ENCODE measurements around the gene SLC27A3.

DNA sequence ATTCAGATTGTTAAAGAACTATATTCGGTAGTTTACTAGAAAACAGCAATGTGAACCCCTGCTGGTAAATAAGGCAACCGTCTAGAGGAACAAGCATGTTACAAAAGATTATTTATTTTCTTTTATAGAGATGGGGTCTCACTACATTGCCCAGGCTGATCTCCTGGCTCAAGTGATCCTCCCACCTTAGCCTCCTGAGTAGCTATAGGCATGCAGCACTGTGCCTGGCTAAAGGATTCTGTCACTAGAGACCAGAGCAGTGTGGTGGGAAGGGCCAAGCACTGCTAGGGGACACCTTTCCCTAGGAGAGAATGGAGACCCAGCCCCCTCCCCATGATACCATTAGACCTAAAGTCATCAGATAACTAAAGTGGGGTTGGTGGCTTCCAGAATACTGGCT, 28.9 kb downstream of the SLC27A3 start:
- TF ChIP-seq, protein P1, sequence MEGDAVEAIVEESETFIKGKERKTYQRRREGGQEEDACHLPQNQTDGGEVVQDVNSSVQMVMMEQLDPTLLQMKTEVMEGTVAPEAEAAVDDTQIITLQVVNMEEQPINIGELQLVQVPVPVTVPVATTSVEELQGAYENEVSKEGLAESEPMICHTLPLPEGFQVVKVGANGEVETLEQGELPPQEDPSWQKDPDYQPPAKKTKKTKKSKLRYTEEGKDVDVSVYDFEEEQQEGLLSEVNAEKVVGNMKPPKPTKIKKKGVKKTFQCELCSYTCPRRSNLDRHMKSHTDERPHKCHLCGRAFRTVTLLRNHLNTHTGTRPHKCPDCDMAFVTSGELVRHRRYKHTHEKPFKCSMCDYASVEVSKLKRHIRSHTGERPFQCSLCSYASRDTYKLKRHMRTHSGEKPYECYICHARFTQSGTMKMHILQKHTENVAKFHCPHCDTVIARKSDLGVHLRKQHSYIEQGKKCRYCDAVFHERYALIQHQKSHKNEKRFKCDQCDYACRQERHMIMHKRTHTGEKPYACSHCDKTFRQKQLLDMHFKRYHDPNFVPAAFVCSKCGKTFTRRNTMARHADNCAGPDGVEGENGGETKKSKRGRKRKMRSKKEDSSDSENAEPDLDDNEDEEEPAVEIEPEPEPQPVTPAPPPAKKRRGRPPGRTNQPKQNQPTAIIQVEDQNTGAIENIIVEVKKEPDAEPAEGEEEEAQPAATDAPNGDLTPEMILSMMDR (IDR thresholded peaks at IDR 0.05; ENCODE audit: poor library complexity, severe bottlenecking), result no peak
- TF ChIP-seq EP300 (conservative IDR thresholded peaks at IDR 0.05; ENCODE audit: poor library complexity, severe bottlenecking) (no peak), EZH2 (IDR thresholded peaks at IDR 0.05; ENCODE audit: borderline replicate concordance, insufficient read depth, low read length, poor library complexity, severe bottlenecking) (no peak), POLR2AphosphoS5 (IDR thresholded peaks at IDR 0.05) (no peak), RAD21 (conservative IDR thresholded peaks at IDR 0.05) (no peak), TAF1 (IDR thresholded peaks at IDR 0.05; ENCODE audit: low read depth) (no peak)
- TF ChIP-seq, protein P2, sequence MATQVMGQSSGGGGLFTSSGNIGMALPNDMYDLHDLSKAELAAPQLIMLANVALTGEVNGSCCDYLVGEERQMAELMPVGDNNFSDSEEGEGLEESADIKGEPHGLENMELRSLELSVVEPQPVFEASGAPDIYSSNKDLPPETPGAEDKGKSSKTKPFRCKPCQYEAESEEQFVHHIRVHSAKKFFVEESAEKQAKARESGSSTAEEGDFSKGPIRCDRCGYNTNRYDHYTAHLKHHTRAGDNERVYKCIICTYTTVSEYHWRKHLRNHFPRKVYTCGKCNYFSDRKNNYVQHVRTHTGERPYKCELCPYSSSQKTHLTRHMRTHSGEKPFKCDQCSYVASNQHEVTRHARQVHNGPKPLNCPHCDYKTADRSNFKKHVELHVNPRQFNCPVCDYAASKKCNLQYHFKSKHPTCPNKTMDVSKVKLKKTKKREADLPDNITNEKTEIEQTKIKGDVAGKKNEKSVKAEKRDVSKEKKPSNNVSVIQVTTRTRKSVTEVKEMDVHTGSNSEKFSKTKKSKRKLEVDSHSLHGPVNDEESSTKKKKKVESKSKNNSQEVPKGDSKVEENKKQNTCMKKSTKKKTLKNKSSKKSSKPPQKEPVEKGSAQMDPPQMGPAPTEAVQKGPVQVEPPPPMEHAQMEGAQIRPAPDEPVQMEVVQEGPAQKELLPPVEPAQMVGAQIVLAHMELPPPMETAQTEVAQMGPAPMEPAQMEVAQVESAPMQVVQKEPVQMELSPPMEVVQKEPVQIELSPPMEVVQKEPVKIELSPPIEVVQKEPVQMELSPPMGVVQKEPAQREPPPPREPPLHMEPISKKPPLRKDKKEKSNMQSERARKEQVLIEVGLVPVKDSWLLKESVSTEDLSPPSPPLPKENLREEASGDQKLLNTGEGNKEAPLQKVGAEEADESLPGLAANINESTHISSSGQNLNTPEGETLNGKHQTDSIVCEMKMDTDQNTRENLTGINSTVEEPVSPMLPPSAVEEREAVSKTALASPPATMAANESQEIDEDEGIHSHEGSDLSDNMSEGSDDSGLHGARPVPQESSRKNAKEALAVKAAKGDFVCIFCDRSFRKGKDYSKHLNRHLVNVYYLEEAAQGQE (IDR thresholded peaks at IDR 0.05; ENCODE audit: borderline replicate concordance), result no peak

Data from neural cell (in vitro differentiated cells).